Neuronal stem cell (in vitro differentiated cells): ENCODE data around the gene AKT1S1.

Source experiments
- DNase-seq: peaks from one replicate; pipeline ENCODE4 v3.0.0-alpha.2; 2013; ENCODE audit warnings: low spot score
- H2AFZ ChIP-seq: one replicate; pipeline ENCODE4 v1.6.1; 2013; ENCODE audit warnings: mild to moderate bottlenecking, low read length, inconsistent platforms
- H2AK5ac ChIP-seq: 2 replicates; pipeline ENCODE4 v1.6.1; 2013; ENCODE audit warnings: low read depth, mild to moderate bottlenecking, inconsistent platforms, low read length, moderate library complexity, mixed read lengths
- H2BK120ac ChIP-seq: 2 replicates; pipeline ENCODE4 v1.6.1; 2013; ENCODE audit warnings: low read depth, mild to moderate bottlenecking, inconsistent platforms, low read length, moderate library complexity, mixed read lengths
- H2BK12ac ChIP-seq: one replicate; pipeline ENCODE4 v1.6.1; 2013; ENCODE audit warnings: low read length, inconsistent platforms
- H2BK15ac ChIP-seq: 2 replicates; pipeline ENCODE4 v1.6.1; 2013; ENCODE audit warnings: mild to moderate bottlenecking, low read length, inconsistent platforms, mixed read lengths
- H2BK5ac ChIP-seq: one replicate; pipeline ENCODE4 v1.6.1; 2013; ENCODE audit warnings: inconsistent platforms, mild to moderate bottlenecking, low read length, moderate library complexity
- H3K14ac ChIP-seq: one replicate; pipeline ENCODE4 v1.6.1; 2013; ENCODE audit warnings: low read length, inconsistent platforms
- H3K18ac ChIP-seq: 2 replicates; pipeline ENCODE4 v1.6.1; 2013; ENCODE audit warnings: low read length, inconsistent platforms
- H3K23ac ChIP-seq: 2 replicates; pipeline ENCODE4 v1.6.1; 2013; ENCODE audit warnings: low read depth, mild to moderate bottlenecking, mixed read lengths, low read length, inconsistent platforms; ENCODE audit not compliant: poor library complexity
- H3K27ac ChIP-seq: replicated peaks from 3 replicates; pipeline ENCODE4 v1.5.1; 2013; ENCODE audit warnings: low read length, inconsistent platforms
- H3K27me3 ChIP-seq, 3 experiments: 2 replicates each; pipeline ENCODE4 v1.6.1; 2013; ENCODE audit warnings: low read length in 3 of 3, mild to moderate bottlenecking in 2 of 3, inconsistent platforms in 1 of 3, low read depth in 1 of 3, mixed read lengths in 1 of 3, moderate library complexity in 1 of 3; ENCODE audit not compliant: control insufficient read depth in 3 of 3, insufficient read depth in 3 of 3
- H3K36me3 ChIP-seq, 2 donors: replicated peaks in 1 of 2; 2 replicates each; pipeline ENCODE4 v1.6.1; 2013; ENCODE audit warnings: low read length in 2 of 2; ENCODE audit not compliant: control insufficient read depth in 2 of 2, insufficient read depth in 2 of 2
- H3K4ac ChIP-seq: 2 replicates; pipeline ENCODE4 v1.6.1; 2013; ENCODE audit warnings: inconsistent platforms, mild to moderate bottlenecking, low read length, moderate library complexity
- H3K4me1 ChIP-seq, 2 donors: 1 replicate in 1 of 2; 2 replicates in 1 of 2; pipeline ENCODE4 v1.6.1; 2013; ENCODE audit warnings: low read length in 2 of 2, low read depth in 1 of 2; ENCODE audit not compliant: control insufficient read depth in 2 of 2, insufficient read depth in 1 of 2
- H3K4me2 ChIP-seq: one replicate; pipeline ENCODE4 v1.6.1; 2013; ENCODE audit warnings: mild to moderate bottlenecking, low read length, inconsistent platforms; ENCODE audit not compliant: insufficient read depth, poor library complexity, severe bottlenecking
- H3K4me3 ChIP-seq, 2 donors: 2 replicates each; pipeline ENCODE4 v1.5.1; 2013; ENCODE audit warnings: low read length in 2 of 2, mild to moderate bottlenecking in 2 of 2, inconsistent platforms in 1 of 2, moderate library complexity in 1 of 2
- H3K79me1 ChIP-seq: one replicate; pipeline ENCODE4 v1.6.1; 2013; ENCODE audit warnings: low read depth, mild to moderate bottlenecking, inconsistent platforms, low read length, moderate library complexity
- H3K9ac ChIP-seq: one replicate; pipeline ENCODE4 v1.6.1; 2013; ENCODE audit warnings: mild to moderate bottlenecking, low read depth, low read length, inconsistent platforms; ENCODE audit not compliant: poor library complexity
- H3K9me3 ChIP-seq, 2 donors: replicated peaks in 1 of 2; 2 replicates each; pipeline versions ENCODE3 to v1.6.1; 2013; ENCODE audit warnings: low read length in 2 of 2, mild to moderate bottlenecking in 2 of 2, inconsistent platforms in 1 of 2, low read depth in 1 of 2, mixed read lengths in 1 of 2, moderate library complexity in 1 of 2; ENCODE audit not compliant: control insufficient read depth in 2 of 2, insufficient read depth in 1 of 2
- H4K8ac ChIP-seq: one replicate; pipeline ENCODE4 v1.6.1; 2013; ENCODE audit warnings: low read depth, mild to moderate bottlenecking, inconsistent platforms, low read length, moderate library complexity
- H4K91ac ChIP-seq: one replicate; pipeline ENCODE4 v1.6.1; 2013; ENCODE audit warnings: low read length, low read depth, mild to moderate bottlenecking, inconsistent platforms; ENCODE audit not compliant: poor library complexity
- WGBS, 2 donors: extraction: QIAGEN DNeasy Blood & Tissue Kit; methylation state at CpG; one replicate each; pipeline ENCODE4 v1.1.7; 2013; ENCODE audit warnings: missing lambda C conversion rate in 2 of 2, mixed read lengths in 1 of 2; ENCODE audit not compliant: insufficient read length in 2 of 2, insufficient replicate concordance in 1 of 2; ENCODE audit errors: extremely low coverage in 2 of 2; 5-methylcytosine and 5-hydroxymethylcytosine counted together

Gene AKT1S1

DNA sequence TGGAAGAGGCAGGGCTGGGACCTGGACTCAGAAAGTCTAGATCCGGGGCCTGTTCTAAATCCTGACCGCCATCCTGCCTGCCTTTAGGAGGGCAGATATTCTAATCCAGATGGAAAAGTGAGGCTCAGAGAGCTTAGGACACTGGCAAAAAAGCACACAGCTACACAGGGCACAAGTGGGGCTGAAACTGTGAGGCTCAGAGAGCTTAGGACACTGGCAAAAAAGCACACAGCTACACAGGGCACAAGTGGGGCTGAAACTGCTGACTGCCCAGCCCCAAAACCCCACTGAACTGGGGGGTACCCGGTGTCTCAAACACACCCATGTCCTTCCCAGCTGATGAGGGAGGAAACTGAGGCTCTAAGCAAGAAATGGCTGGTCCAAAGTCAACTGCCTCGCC, 2.0 kb downstream of the AKT1S1 start:
- no peak overlapping the region for H3K9ac ChIP-seq
- no peak overlapping the region for H3K23ac ChIP-seq
- H2BK5ac ChIP-seq: no peak overlapping the region
- H2AFZ ChIP-seq: no peak overlapping the region
- no peak for DNase-seq
- H3K4me3 ChIP-seq: peak overlapping the region in 1 of 2 donors; percentile 86
- H3K4me1 ChIP-seq: peaks cover 12 to 19% of the 10 kb centered on the region in 2 donors
- no peak overlapping the region for H2BK12ac ChIP-seq
- H2AK5ac ChIP-seq: no peak overlapping the region
- H4K8ac ChIP-seq: no peak overlapping the region
- no peak overlapping the region for H3K27ac ChIP-seq
- no peak overlapping the region for H3K18ac ChIP-seq
- H4K91ac ChIP-seq: no peak overlapping the region
- peak overlapping the region; percentile 80 for H3K4me2 ChIP-seq
- H2BK15ac ChIP-seq: no peak overlapping the region
- no peak overlapping the region for H3K14ac ChIP-seq
- H3K79me1 ChIP-seq: peaks cover 17% of the 10 kb centered on the region
- no peaks in the 10 kb centered on the region for H3K27me3 ChIP-seq
- H3K36me3 ChIP-seq: peaks cover 12 to 21% of the 10 kb centered on the region in 2 donors
- H3K9me3 ChIP-seq: no peaks in the 10 kb centered on the region
- H3K4ac ChIP-seq: no peak overlapping the region
- H2BK120ac ChIP-seq: no peak overlapping the region
- WGBS, 2 donors: no CpG with 5 or more reads among the region's 4 CpGs

DNA sequence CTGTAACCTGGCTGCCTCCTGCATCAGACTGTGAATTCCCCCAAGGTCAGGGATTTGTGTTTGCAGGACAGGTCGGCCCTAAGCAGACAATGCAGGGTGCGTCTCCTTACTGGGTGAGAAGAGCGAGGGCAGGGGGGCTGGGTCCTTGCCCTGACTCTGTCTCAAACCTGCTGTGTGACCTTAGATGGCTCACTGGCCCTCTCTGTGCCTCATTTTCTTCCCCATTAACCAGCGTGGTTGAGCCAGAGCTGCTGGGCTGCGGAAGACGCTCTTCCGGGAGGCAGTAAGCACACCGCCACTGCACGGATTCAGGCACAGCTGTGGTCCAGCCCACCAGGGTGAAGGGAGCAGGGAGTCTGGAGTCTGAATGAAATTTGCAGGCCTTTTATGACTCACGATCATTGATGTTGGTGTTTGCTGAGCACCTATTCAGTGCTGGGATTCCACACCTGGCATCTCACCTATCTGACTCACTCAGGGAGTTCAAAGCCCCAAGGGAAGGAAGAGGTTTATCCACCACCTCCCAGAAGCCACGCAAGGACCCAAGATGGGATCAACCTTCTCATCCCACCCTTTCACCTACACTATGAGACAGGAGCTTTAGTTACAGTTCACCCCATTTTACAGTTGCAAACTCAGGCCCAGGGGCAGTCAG, 2.5 kb downstream of the AKT1S1 start:
- peaks cover 15% of the 10 kb centered on the region for H3K79me1 ChIP-seq
- DNase-seq: no peak
- WGBS, 2 donors: no CpG with 5 or more reads among the region's 11 CpGs

DNA sequence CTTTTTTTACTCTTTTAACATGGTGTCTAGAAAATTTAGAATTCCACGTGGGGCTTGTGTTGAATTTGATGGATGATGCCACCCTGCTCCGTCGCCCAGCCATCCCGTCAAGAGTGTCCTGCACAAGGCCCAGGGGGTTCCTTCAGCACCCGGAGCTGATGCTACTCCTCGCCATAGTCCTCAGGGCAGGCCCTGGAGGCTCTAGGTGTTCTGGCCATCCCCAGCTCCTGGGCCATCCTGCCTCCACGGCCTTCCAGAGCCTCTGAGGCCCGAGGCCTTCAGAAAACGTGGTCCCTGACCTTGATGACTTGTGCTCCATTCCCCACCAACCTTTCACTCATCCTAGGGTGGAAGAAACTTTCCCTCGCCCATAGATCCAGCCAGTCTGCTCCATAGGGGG, 3.3 kb downstream of the AKT1S1 start:
- Histone ChIP-seq H3K18ac (no peak overlapping the region), H3K4me2 (no peak overlapping the region)
- WGBS, 2 donors: no CpG with 5 or more reads among the region's 10 CpGs

More for the DNA sequence above, 2.5 kb downstream of the AKT1S1 start:
- no peak overlapping the region for H4K91ac ChIP-seq
- H3K9me3 ChIP-seq: no peaks in the 10 kb centered on the region
- H2BK120ac ChIP-seq: no peak overlapping the region
- no peak overlapping the region for H3K18ac ChIP-seq
- H3K9ac ChIP-seq: peak overlapping the region; percentile 53
- peaks cover 9 to 18% of the 10 kb centered on the region in 2 donors for H3K36me3 ChIP-seq
- no peak overlapping the region for H3K14ac ChIP-seq
- H3K27ac ChIP-seq: no peak overlapping the region
- H3K4ac ChIP-seq: no peak overlapping the region
- H3K4me1 ChIP-seq: peaks cover 16 to 22% of the 10 kb centered on the region in 2 donors
- H2AFZ ChIP-seq: no peak overlapping the region
- H3K23ac ChIP-seq: peak overlapping the region; percentile 13
- H3K27me3 ChIP-seq: no peaks in the 10 kb centered on the region
- H3K4me2 ChIP-seq: no peak overlapping the region
- peak overlapping the region; percentile 58 for H2BK5ac ChIP-seq
- no peak overlapping the region for H4K8ac ChIP-seq
- no peak overlapping the region for H3K4me3 ChIP-seq
- no peak overlapping the region for H2BK12ac ChIP-seq
- no peak overlapping the region for H2AK5ac ChIP-seq
- no peak overlapping the region for H2BK15ac ChIP-seq

DNA sequence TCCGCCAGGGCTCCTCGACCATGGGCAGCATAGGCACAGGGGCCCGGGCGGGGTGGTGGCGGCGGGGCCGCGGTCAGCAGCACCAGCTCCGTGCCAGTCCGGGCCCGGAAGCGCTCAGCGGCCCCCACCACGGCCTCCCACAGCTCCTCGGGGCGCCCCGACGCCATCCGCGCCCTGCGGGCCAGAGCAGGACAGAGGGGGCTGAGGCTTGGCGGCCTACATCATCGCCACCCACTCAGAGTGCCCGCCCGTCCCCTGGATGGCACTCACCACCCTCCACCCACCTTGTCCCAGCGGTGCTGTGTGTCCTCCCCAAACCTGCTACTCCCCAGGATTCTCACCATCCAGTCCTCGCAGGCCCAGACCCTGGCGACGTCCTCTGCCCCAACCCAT, 4.0 kb downstream of the AKT1S1 start:
- Histone ChIP-seq H3K27ac (no peak overlapping the region), H3K79me1 (peaks cover 10% of the 10 kb centered on the region), H3K9ac (no peak overlapping the region), H3K4me2 (no peak overlapping the region), H2BK5ac (no peak overlapping the region), H3K4ac (no peak overlapping the region), H3K23ac (peak overlapping the region; percentile 46), H2BK120ac (no peak overlapping the region), H2AK5ac (no peak overlapping the region), H3K9me3 (no peaks in the 10 kb centered on the region), H3K18ac (no peak overlapping the region), H3K4me3 (no peak overlapping the region), H3K27me3 (no peaks in the 10 kb centered on the region), H2AFZ (no peak overlapping the region), H3K4me1 (peaks cover 12 to 16% of the 10 kb centered on the region in 2 donors), H3K36me3 (peaks cover 2 to 9% of the 10 kb centered on the region in 2 donors), H2BK12ac (no peak overlapping the region), H4K91ac (no peak overlapping the region), H3K14ac (no peak overlapping the region), H4K8ac (no peak overlapping the region), H2BK15ac (no peak overlapping the region)
- no CpG with 5 or more reads among the region's 29 CpGs for WGBS, 2 donors
- DNase-seq: no peak

More for the DNA sequence above, 3.3 kb downstream of the AKT1S1 start:
- H2AK5ac ChIP-seq: no peak overlapping the region
- no peak overlapping the region for H3K27ac ChIP-seq
- H2BK15ac ChIP-seq: no peak overlapping the region
- no peak overlapping the region for H3K4ac ChIP-seq
- H4K91ac ChIP-seq: no peak overlapping the region
- H3K9me3 ChIP-seq: no peaks in the 10 kb centered on the region
- peaks cover 16 to 21% of the 10 kb centered on the region in 2 donors for H3K4me1 ChIP-seq
- H2AFZ ChIP-seq: no peak overlapping the region
- H2BK5ac ChIP-seq: peak overlapping the region; percentile 58
- no peak overlapping the region for H3K4me3 ChIP-seq
- H2BK120ac ChIP-seq: no peak overlapping the region
- no peak overlapping the region for H2BK12ac ChIP-seq
- DNase-seq: no peak
- no peak overlapping the region for H3K9ac ChIP-seq
- H3K14ac ChIP-seq: no peak overlapping the region
- H3K79me1 ChIP-seq: peaks cover 14% of the 10 kb centered on the region
- H4K8ac ChIP-seq: no peak overlapping the region
- H3K36me3 ChIP-seq: peaks cover 2 to 10% of the 10 kb centered on the region in 2 donors
- H3K27me3 ChIP-seq: no peaks in the 10 kb centered on the region
- no peak overlapping the region for H3K23ac ChIP-seq
